MM.1S (cell line): ENCODE data around the gene RAVER2.

Experiments
- DNase-seq: peaks from one replicate; pipeline ENCODE4 v3.0.0-alpha.2; 2015
- H2AFZ ChIP-seq: fragments of 300-600 bp; sonication (generic); 2 replicates; pipeline ENCODE4 v1.6.0; 2016; ENCODE audit warnings: antibody characterized with exemption, low read length
- H3F3A ChIP-seq: fragments of 300-600 bp; sonication (generic); 2 replicates; pipeline ENCODE4 v1.6.1; 2016; ENCODE audit warnings: mild to moderate bottlenecking, antibody characterized with exemption, low read length, moderate library complexity, mixed read lengths; ENCODE audit not compliant: insufficient read depth
- H3K27ac ChIP-seq: fragments of 300-600 bp; sonication (generic); 2 replicates; pipeline ENCODE4 v1.5.1; 2016; ENCODE audit warnings: mild to moderate bottlenecking, low read length
- H3K27me3 ChIP-seq: fragments of 300-600 bp; sonication (generic); replicated peaks from 2 replicates; pipeline ENCODE4 v1.6.0; 2016; ENCODE audit warnings: low read length; ENCODE audit not compliant: insufficient read depth
- H3K36me3 ChIP-seq: fragments of 300-600 bp; sonication (generic); replicated peaks from 2 replicates; pipeline ENCODE4 v1.6.1; 2016; ENCODE audit warnings: mild to moderate bottlenecking, low read length, mixed read lengths; ENCODE audit not compliant: insufficient read depth
- H3K4me1 ChIP-seq: fragments of 300-600 bp; sonication (generic); 2 replicates; pipeline ENCODE4 v1.6.1; 2016; ENCODE audit warnings: low read length, mixed read lengths
- H3K4me2 ChIP-seq: fragments of 300-600 bp; sonication (generic); 2 replicates; pipeline ENCODE4 v1.6.0; 2016; ENCODE audit warnings: low read depth, low read length
- H3K4me3 ChIP-seq: fragments of 300-600 bp; sonication (generic); 2 replicates; pipeline ENCODE4 v1.5.1; 2016; ENCODE audit warnings: low read length, mixed read lengths
- H3K79me2 ChIP-seq: fragments of 300-600 bp; sonication (generic); 2 replicates; pipeline ENCODE4 v1.6.1; 2016; ENCODE audit warnings: mixed run types, low read length, mixed read lengths
- H3K9ac ChIP-seq: fragments of 300-600 bp; sonication (generic); 2 replicates; pipeline ENCODE4 v1.6.1; 2016; ENCODE audit warnings: low read length, mixed read lengths
- H3K9me2 ChIP-seq: fragments of 300-600 bp; sonication (generic); replicated peaks from 2 replicates; pipeline ENCODE4 v1.6.1; 2016; ENCODE audit warnings: mild to moderate bottlenecking, low read length, mixed read lengths; ENCODE audit not compliant: insufficient read depth
- H3K9me3 ChIP-seq: fragments of 300-600 bp; sonication (generic); replicated peaks from 2 replicates; pipeline ENCODE4 v1.6.1; 2016; ENCODE audit warnings: mild to moderate bottlenecking, low read length, mixed read lengths; ENCODE audit not compliant: insufficient read depth
- H4K20me1 ChIP-seq: fragments of 300-600 bp; sonication (generic); 2 replicates; pipeline ENCODE4 v1.6.1; 2016; ENCODE audit warnings: mild to moderate bottlenecking, low read length, moderate library complexity, mixed read lengths; ENCODE audit not compliant: insufficient read depth
- CTCF ChIP-seq: fragments of 300-600 bp; sonication (generic); IDR thresholded peaks from 2 replicates; pipeline ENCODE4 v1.5.1; 2016; ENCODE audit warnings: antibody characterized with exemption, low read length, mixed read lengths
- EZH2 ChIP-seq: fragments of 300-600 bp; sonication (generic); optimal IDR thresholded peaks from 2 replicates; pipeline ENCODE3; 2017; ENCODE audit warnings: low read depth, mild to moderate bottlenecking, antibody characterized with exemption, low read length, mixed read lengths
- EZH2phosphoT487 ChIP-seq: fragments of 300-600 bp; sonication (generic); IDR thresholded peaks from 2 replicates; pipeline ENCODE4 v1.6.1; 2018; ENCODE audit warnings: antibody characterized with exemption, low read length

RAVER2 gene

GRCh38 chr1:64848803-64849202 lies 103.9 kb downstream of the RAVER2 start:
- no peak overlapping the region for H2AFZ ChIP-seq
- DNase-seq: no peak
- no peaks in the 10 kb centered on the region for H3K4me1 ChIP-seq
- H4K20me1 ChIP-seq: no peaks in the 10 kb centered on the region
- H3K27me3 ChIP-seq: no peaks in the 10 kb centered on the region
- H3K36me3 ChIP-seq: no peaks in the 10 kb centered on the region
- no peak overlapping the region for H3K4me2 ChIP-seq
- no peaks in the 10 kb centered on the region for H3K9me2 ChIP-seq
- no peaks in the 10 kb centered on the region for H3K9me3 ChIP-seq
- no peak overlapping the region for H3K9ac ChIP-seq
- H3F3A ChIP-seq: no peaks in the 10 kb centered on the region
- no peak overlapping the region for H3K27ac ChIP-seq
- TF ChIP-seq CTCF: no peak
- no peaks in the 10 kb centered on the region for H3K79me2 ChIP-seq
- no peak overlapping the region for H3K4me3 ChIP-seq

GRCh38 chr1:64849942-64850341 lies 105.1 kb downstream of the RAVER2 start:
- Histone ChIP-seq H3K4me2 (no peak overlapping the region), H3K9me2 (no peaks in the 10 kb centered on the region), H2AFZ (no peak overlapping the region), H4K20me1 (no peaks in the 10 kb centered on the region), H3K27me3 (no peaks in the 10 kb centered on the region), H3K36me3 (no peaks in the 10 kb centered on the region), H3K27ac (no peak overlapping the region), H3K4me3 (no peak overlapping the region), H3K79me2 (no peaks in the 10 kb centered on the region), H3F3A (no peaks in the 10 kb centered on the region), H3K4me1 (peaks cover 5% of the 10 kb centered on the region; the same call in 1 of the 2 replicates), H3K9ac (no peak overlapping the region), H3K9me3 (no peaks in the 10 kb centered on the region)
- no peak for DNase-seq
- no peak for TF ChIP-seq EZH2

- no peaks in the 10 kb centered on the region for H3K36me3 ChIP-seq
- TF ChIP-seq EZH2phosphoT487: no peak
- TF ChIP-seq EZH2: no peak
- no peak for TF ChIP-seq CTCF
- no peak overlapping the region for H3K4me2 ChIP-seq
- no peaks in the 10 kb centered on the region for H3F3A ChIP-seq
- no peak overlapping the region for H2AFZ ChIP-seq
- no peak overlapping the region for H3K4me3 ChIP-seq
- H3K27ac ChIP-seq: no peak overlapping the region
- no peaks in the 10 kb centered on the region for H3K9me2 ChIP-seq
- peaks cover 5% of the 10 kb centered on the region; the same call in 1 of the 2 replicates for H3K4me1 ChIP-seq
- DNase-seq: no peak
- no peaks in the 10 kb centered on the region for H3K9me3 ChIP-seq
- no peaks in the 10 kb centered on the region for H3K27me3 ChIP-seq
- H3K79me2 ChIP-seq: no peaks in the 10 kb centered on the region
- no peak overlapping the region for H3K9ac ChIP-seq
- no peaks in the 10 kb centered on the region for H4K20me1 ChIP-seq
Observed at GRCh38 chr1:64850846-64851245, 106.0 kb downstream of the RAVER2 start.

GRCh38 chr1:64851664-64852063 lies 106.8 kb downstream of the RAVER2 start:
- no peaks in the 10 kb centered on the region for H3K36me3 ChIP-seq

More at GRCh38 chr1:64851664-64852063, 106.8 kb downstream of the RAVER2 start:
- H3K9me3 ChIP-seq: no peaks in the 10 kb centered on the region
- H3K9ac ChIP-seq: no peak overlapping the region
- no peak overlapping the region for H3K4me2 ChIP-seq
- H3K4me1 ChIP-seq: peaks cover 5% of the 10 kb centered on the region; the same call in 1 of the 2 replicates
- H3K9me2 ChIP-seq: no peaks in the 10 kb centered on the region
- TF ChIP-seq CTCF: no peak
- no peak for TF ChIP-seq EZH2phosphoT487
- no peak for TF ChIP-seq EZH2
- H3F3A ChIP-seq: no peaks in the 10 kb centered on the region
- no peak overlapping the region for H3K4me3 ChIP-seq
- no peaks in the 10 kb centered on the region for H4K20me1 ChIP-seq
- no peaks in the 10 kb centered on the region for H3K79me2 ChIP-seq
- no peak overlapping the region for H3K27ac ChIP-seq
- H3K27me3 ChIP-seq: no peaks in the 10 kb centered on the region
- DNase-seq: no peak
- H2AFZ ChIP-seq: no peak overlapping the region
